LHCN-M2 (cell line): ENCODE results near the gene PPFIA2. TPM values are rescaled to one million over a fixed set of nuclear protein-coding genes. Genes with fewer than 3 reads are reported as not detected.
"Not testable (repeated sequence)": the region's sequence is repeated elsewhere in the genome, so short reads cannot be mapped to it uniquely, and the experiment has no call there.

Experiments used
- DNase-seq: peaks from one replicate; pipeline ENCODE4 v3.0.0-alpha.2; 2012; ENCODE audit warnings: low read depth
- total RNA-seq: library from RNA; depleted of rRNA; stranded (reverse); fragments of >200 nt; gene quantifications from 2 replicates; pipeline ENCODE4 v1.2.3, GENCODE V29; 2014

Gene PPFIA2
- total RNA-seq, 1 experiment from 2014 or later: not detected

GRCh38 chr12:81670759-81671158 is 88.4 kb downstream of the PPFIA2 start:
- DNase-seq: no peak

- peak; percentile 38 for DNase-seq
Observed at GRCh38 chr12:81668475-81668874, 90.7 kb downstream of the PPFIA2 start.

GRCh38 chr12:81659310-81659709 is 99.8 kb downstream of the PPFIA2 start:
- DNase-seq: not testable (repeated sequence)

- DNase-seq: peak; percentile 5
Observed at GRCh38 chr12:81644503-81644902, 114.6 kb downstream of the PPFIA2 start.

- DNase-seq: peak; percentile 11
Observed at GRCh38 chr12:81639196-81639595, 120.0 kb downstream of the PPFIA2 start.

GRCh38 chr12:81633127-81633526 is 126.0 kb downstream of the PPFIA2 start:
- DNase-seq: no peak

- peak; percentile 12 for DNase-seq
Observed at GRCh38 chr12:81627336-81628189, 131.6 kb downstream of the PPFIA2 start.

GRCh38 chr12:81626406-81626805 is 132.7 kb downstream of the PPFIA2 start:
- DNase-seq: no peak

- DNase-seq: no peak
Observed at GRCh38 chr12:81617915-81618314, 141.2 kb downstream of the PPFIA2 start.

GRCh38 chr12:81615026-81615588 is 144.0 kb downstream of the PPFIA2 start:
- no peak for DNase-seq

GRCh38 chr12:81610955-81611889 is 147.9 kb downstream of the PPFIA2 start:
- no peak for DNase-seq

- DNase-seq: no peak
Observed at GRCh38 chr12:81597928-81598604, 161.1 kb downstream of the PPFIA2 start.

GRCh38 chr12:81596558-81596957 is 162.6 kb downstream of the PPFIA2 start:
- DNase-seq: no peak

GRCh38 chr12:81591256-81591655 is 167.9 kb downstream of the PPFIA2 start:
- DNase-seq: no peak

- not testable (repeated sequence) for DNase-seq
Observed at GRCh38 chr12:81590703-81591102, 168.4 kb downstream of the PPFIA2 start.

GRCh38 chr12:81588235-81589008 is 170.7 kb downstream of the PPFIA2 start:
- DNase-seq: no peak

GRCh38 chr12:81585787-81586186 is 173.4 kb downstream of the PPFIA2 start:
- DNase-seq: no peak

- DNase-seq: no peak
Observed at GRCh38 chr12:81573228-81573627, 185.9 kb downstream of the PPFIA2 start.

GRCh38 chr12:81572411-81572810 is 186.7 kb downstream of the PPFIA2 start:
- no peak for DNase-seq

- no peak for DNase-seq
Observed at GRCh38 chr12:81570234-81570633, 188.9 kb downstream of the PPFIA2 start.

GRCh38 chr12:81564237-81564636 is 194.9 kb downstream of the PPFIA2 start:
- no peak for DNase-seq
